K562 (cell line): ENCODE measurements around the gene AFAP1. TPM values are rescaled to one million over a fixed set of nuclear protein-coding genes. Genes with fewer than 3 reads are reported as not detected.

Experiments
- ELK3 ChIP-seq: fragments of 450-650 bp; formaldehyde crosslinking; IDR thresholded peaks from 2 replicates; pipeline ENCODE4 v1.4.0; 2020; ENCODE audit warnings: mild to moderate bottlenecking
- ETV5 ChIP-seq: sonication (generic); formaldehyde crosslinking; IDR thresholded peaks from 2 replicates; pipeline ENCODE4 v1.4.0; 2020; ENCODE audit warnings: low read depth, mild to moderate bottlenecking, missing genetic modification reagents
- GMEB1 ChIP-seq: fragments of 250-450 bp; sonication (Bioruptor Pico); IDR thresholded peaks from 2 replicates; pipeline ENCODE4 v1.4.0; 2020; ENCODE audit warnings: mild to moderate bottlenecking
- JUN ChIP-seq, 2 experiments: sonication (generic) in 1 of 2; formaldehyde crosslinking in 1 of 2; IDR thresholded peaks; 2 replicates each; pipeline versions ENCODE4 v1.6.1 to v1.8.0; 2012 to 2022; ENCODE audit warnings: borderline replicate concordance in 2 of 2, mild to moderate bottlenecking in 2 of 2, improper control_type of control experiment in 1 of 2, low read depth in 1 of 2, low read length in 1 of 2, missing genetic modification reagents in 1 of 2
- MYC ChIP-seq, 2 experiments: fragments of 250-450 bp in 1 of 2; sonication (Bioruptor Pico) in 1 of 2; IDR thresholded peaks; 2 replicates each; pipeline versions ENCODE4 v1.5.1 to v1.6.1; 2012 to 2021; ENCODE audit warnings: low read depth in 2 of 2, borderline replicate concordance in 1 of 2, improper control_type of control experiment in 1 of 2, low read length in 1 of 2, mild to moderate bottlenecking in 1 of 2, moderate library complexity in 1 of 2
- PHF21A ChIP-seq: fragments of 450-650 bp; IDR thresholded peaks from 2 replicates; pipeline ENCODE4 v1.6.1; 2017; ENCODE audit warnings: low read depth, borderline replicate concordance
- TOE1 ChIP-seq, 2 experiments: fragments of 450-650 bp in 1 of 2; sonication (generic) in 1 of 2; formaldehyde crosslinking in 1 of 2; IDR thresholded peaks; 2 replicates each; pipeline versions ENCODE4 v1.7.1 to v1.8.0; 2016 to 2022; ENCODE audit warnings: borderline replicate concordance in 2 of 2, mild to moderate bottlenecking in 2 of 2, antibody characterized with exemption in 1 of 2, inconsistent platforms in 1 of 2, low read depth in 1 of 2, missing genetic modification reagents in 1 of 2, moderate library complexity in 1 of 2
- ZKSCAN3 ChIP-seq: fragments of 250-450 bp; sonication (Bioruptor Pico); IDR thresholded peaks from 2 replicates; pipeline ENCODE4 v1.4.0; 2020
- ZNF589 ChIP-seq: fragments of 200-800 bp; sonication (Bioruptor generic); IDR thresholded peaks from 2 replicates; pipeline ENCODE4 v1.6.1; 2016; ENCODE audit warnings: low read depth, missing genetic modification characterization, missing compliant biosample characterization
- ZNF740 ChIP-seq, 3 experiments: fragments of 200-800 bp in 1 of 3; sonication (Bioruptor generic) in 1 of 3; sonication (generic) in 1 of 3; formaldehyde crosslinking in 1 of 3; IDR thresholded peaks; 2 replicates each; pipeline versions ENCODE4 v1.6.1 to v1.8.0; 2016 to 2022; ENCODE audit warnings: mild to moderate bottlenecking in 2 of 3, missing compliant biosample characterization in 2 of 3, missing genetic modification characterization in 2 of 3, missing genetic modification reagents in 1 of 3
- polyA plus RNA-seq, 8 experiments: library from polyadenylated mRNA; depleted of rRNA in 4 of 8; stranded (reverse) in 5 of 8; unstranded in 3 of 8; fragments of >200 nt; fragmentation: Nextera tagmentation in 2 of 8; fragmentation: Illumina TruSeq in 1 of 8; extraction: Ambion mirVana in 2 of 8; extraction: Trizol in 1 of 8; gene quantifications; 2 replicates each; pipeline versions ENCODE4 v1.2.1 to v1.2.3, GENCODE V29; 2011 to 2014; ENCODE audit warnings: inconsistent platforms in 1 of 8, missing spikeins in 1 of 8
- total RNA-seq, 7 experiments: library from RNA; depleted of rRNA in 6 of 7; stranded (reverse); fragments of >200 nt in 6 of 7; fragmentation: Illumina TruSeq in 2 of 7; extraction: Trizol in 2 of 7; gene quantifications; 2 replicates each; pipeline versions ENCODE4 v1.2.1 to v1.2.3, GENCODE V29; 2011 to 2021; ENCODE audit warnings: low replicate concordance in 1 of 7
- TF ChIP-seq, protein P1 (sequence below), 2 experiments: fragments of 200-800 bp in 1 of 2; sonication (Bioruptor generic) in 1 of 2; sonication (generic) in 1 of 2; formaldehyde crosslinking in 1 of 2; IDR thresholded peaks in 1 of 2; conservative IDR thresholded peaks in 1 of 2; 2 replicates each; pipeline versions ENCODE4 v1.5.0 to v1.6.1; 2016 to 2020; ENCODE audit warnings: missing compliant biosample characterization in 1 of 2, missing genetic modification characterization in 1 of 2, missing genetic modification reagents in 1 of 2

The AFAP1 gene
- total and polyA plus RNA-seq, 9 of the 15 experiments (the other 6 are each of a cell fraction or from before 2014, with no cell fraction given), result 0.07 to 0.42 (median 0.12) TPM; not detected in 1

DNA sequence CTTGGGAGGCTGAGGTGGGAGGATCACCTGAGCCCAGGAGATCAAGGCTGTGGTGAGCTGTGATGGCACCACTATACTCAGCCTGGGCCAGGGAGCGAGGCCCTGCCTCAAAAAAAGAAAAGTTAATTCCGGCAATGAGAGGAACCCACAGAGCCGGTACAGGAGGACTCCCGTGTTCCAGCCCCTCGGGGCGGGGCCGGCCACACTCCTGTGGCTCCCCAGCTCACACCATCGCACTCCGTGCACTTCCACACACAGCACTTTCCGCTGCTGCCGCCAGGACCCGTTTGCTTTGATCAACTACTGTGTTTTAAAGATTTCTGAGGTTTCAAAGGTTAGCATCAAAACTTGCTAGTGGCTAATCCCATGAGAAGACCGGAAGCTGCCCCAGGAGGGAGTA is 171.7 kb downstream of the AFAP1 start (continued):
- TF ChIP-seq, protein P1, sequence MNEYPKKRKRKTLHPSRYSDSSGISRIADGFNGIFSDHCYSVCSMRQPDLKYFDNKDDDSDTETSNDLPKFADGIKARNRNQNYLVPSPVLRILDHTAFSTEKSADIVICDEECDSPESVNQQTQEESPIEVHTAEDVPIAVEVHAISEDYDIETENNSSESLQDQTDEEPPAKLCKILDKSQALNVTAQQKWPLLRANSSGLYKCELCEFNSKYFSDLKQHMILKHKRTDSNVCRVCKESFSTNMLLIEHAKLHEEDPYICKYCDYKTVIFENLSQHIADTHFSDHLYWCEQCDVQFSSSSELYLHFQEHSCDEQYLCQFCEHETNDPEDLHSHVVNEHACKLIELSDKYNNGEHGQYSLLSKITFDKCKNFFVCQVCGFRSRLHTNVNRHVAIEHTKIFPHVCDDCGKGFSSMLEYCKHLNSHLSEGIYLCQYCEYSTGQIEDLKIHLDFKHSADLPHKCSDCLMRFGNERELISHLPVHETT (CRISPR knock-in tag; conservative IDR thresholded peaks at IDR 0.05 in 1 of 2, IDR thresholded peaks at IDR 0.05 in 1 of 2), result no peak
- TF ChIP-seq TOE1 (IDR thresholded peaks at IDR 0.05; ENCODE audit: borderline replicate concordance) (no peak), TOE1 (CRISPR knock-in tag; IDR thresholded peaks at IDR 0.05; ENCODE audit: borderline replicate concordance, low read depth) (no peak), MYC (IDR thresholded peaks at IDR 0.05; ENCODE audit: low read depth, low read length) (no peak), MYC (CRISPR knock-in tag; IDR thresholded peaks at IDR 0.05; ENCODE audit: borderline replicate concordance, low read depth) (no peak), ETV5 (CRISPR knock-in tag) (no peak), ZKSCAN3 (CRISPR knock-in tag) (no peak), ZNF589 (CRISPR knock-in tag) (no peak), ZNF740 (CRISPR knock-in tag; IDR thresholded peaks at IDR 0.05) (no peak), ZNF740 (tag; IDR thresholded peaks at IDR 0.05) (no peak), ELK3 (CRISPR knock-in tag) (no peak), PHF21A (no peak), GMEB1 (CRISPR knock-in tag) (no peak), JUN (IDR thresholded peaks at IDR 0.05; ENCODE audit: borderline replicate concordance, low read depth, low read length) (no peak), JUN (CRISPR knock-in tag; IDR thresholded peaks at IDR 0.05; ENCODE audit: borderline replicate concordance) (no peak)
